HepG2 (cell line): ENCODE data around the gene CD14. TPM values are rescaled to one million over a fixed set of nuclear protein-coding genes. Genes with fewer than 3 reads are reported as not detected.

Source experiments
- E2F1 ChIP-seq: sonication (generic); formaldehyde crosslinking; IDR thresholded peaks from 2 replicates; pipeline ENCODE4 v1.5.0; 2020; ENCODE audit warnings: missing genetic modification reagents
- HIC2 ChIP-seq: sonication (generic); formaldehyde crosslinking; IDR thresholded peaks from 2 replicates; pipeline ENCODE4 v1.9.0; 2022; ENCODE audit warnings: low read depth, missing genetic modification reagents
- HNF4G ChIP-seq, 2 experiments: sonication (generic) in 1 of 2; formaldehyde crosslinking in 1 of 2; IDR thresholded peaks; 2 replicates each; pipeline versions ENCODE4 v1.4.0 to v1.6.1; 2011 to 2020; ENCODE audit warnings: borderline replicate concordance in 2 of 2, low read depth in 2 of 2, mild to moderate bottlenecking in 2 of 2, low read length in 1 of 2, missing genetic modification reagents in 1 of 2, moderate library complexity in 1 of 2
- PATZ1 ChIP-seq: sonication (generic); formaldehyde crosslinking; IDR thresholded peaks from 2 replicates; pipeline ENCODE4 v1.4.0; 2020; ENCODE audit warnings: missing genetic modification reagents
- POGZ ChIP-seq: sonication (generic); formaldehyde crosslinking; IDR thresholded peaks from 2 replicates; pipeline ENCODE4 v1.4.0; 2020; ENCODE audit warnings: mild to moderate bottlenecking, missing genetic modification reagents
- U2AF1 ChIP-seq: fragments of 200-400 bp; formaldehyde crosslinking; optimal IDR thresholded peaks from 2 replicates; pipeline ENCODE3; 2017; ENCODE audit warnings: mild to moderate bottlenecking, low read depth, low read length
- ZBTB44 ChIP-seq: sonication (generic); formaldehyde crosslinking; IDR thresholded peaks from 2 replicates; pipeline ENCODE4 v1.4.0; 2020; ENCODE audit warnings: missing genetic modification reagents
- ZNF256 ChIP-seq: sonication (generic); formaldehyde crosslinking; conservative IDR thresholded peaks from 2 replicates; pipeline ENCODE4 v1.4.0; 2020; ENCODE audit warnings: missing genetic modification reagents
- ZNF280D ChIP-seq: sonication (generic); formaldehyde crosslinking; IDR thresholded peaks from 2 replicates; pipeline ENCODE4 v1.5.1; 2020; ENCODE audit warnings: mild to moderate bottlenecking, missing genetic modification reagents
- ZNF512 ChIP-seq: sonication (generic); formaldehyde crosslinking; IDR thresholded peaks from 2 replicates; pipeline ENCODE4 v1.4.0; 2020; ENCODE audit warnings: mild to moderate bottlenecking, missing genetic modification reagents
- polyA plus RNA-seq, 8 experiments: library from polyadenylated mRNA; depleted of rRNA in 3 of 8; stranded (reverse) in 7 of 8; unstranded in 1 of 8; fragments of >200 nt; fragmentation: Illumina TruSeq in 4 of 8; extraction: Trizol in 4 of 8; gene quantifications; 2 replicates each; pipeline versions ENCODE4 v1.2.1 to v1.2.3, GENCODE V29; 2011 to 2016; ENCODE audit warnings: low read depth in 4 of 8, missing spikeins in 1 of 8, mixed read lengths in 1 of 8; ENCODE audit not compliant: insufficient read depth in 1 of 8
- total RNA-seq, 5 experiments: library from RNA; depleted of rRNA; stranded (reverse); fragments of >200 nt; fragmentation: Illumina TruSeq; extraction: Trizol; gene quantifications; 2 replicates each; pipeline ENCODE4 v1.2.3, GENCODE V29; 2016; ENCODE audit warnings: low read depth in 1 of 5

Gene CD14
- total and polyA plus RNA-seq, 2 of the 13 experiments (the other 11 are each of a cell fraction or from before 2014, with no cell fraction given) = 1.7 to 4.7 TPM

GRCh38 chr5:140635291-140636257 lies 2.6 kb upstream of the CD14 start (continued):
- TF ChIP-seq ZBTB44 (CRISPR knock-in tag) (no peak), ZNF280D (no peak), E2F1 (CRISPR knock-in tag) (no peak), ZNF512 (CRISPR knock-in tag) (no peak), U2AF1 (no peak), HNF4G (IDR thresholded peaks at IDR 0.05; ENCODE audit: borderline replicate concordance, low read depth, low read length) (peak; percentile 76), HNF4G (CRISPR knock-in tag; IDR thresholded peaks at IDR 0.05; ENCODE audit: borderline replicate concordance, low read depth) (no peak), POGZ (CRISPR knock-in tag) (no peak), PATZ1 (peak; percentile 42; the same call in 1 of the 2 replicates), ZNF256 (CRISPR knock-in tag) (no peak), HIC2 (peak; percentile 56; the same call in 1 of the 2 replicates)
